Progenitor cell of endocrine pancreas (in vitro differentiated cells): ENCODE measurements around the gene PCDHA12. TPM values are rescaled to one million over a fixed set of nuclear protein-coding genes. Genes with fewer than 3 reads are reported as not detected.
"Not testable (repeated sequence)": the region's sequence is repeated elsewhere in the genome, so short reads cannot be mapped to it uniquely, and the experiment has no call there.

ENCODE experiments used
- DNase-seq: peaks from one replicate; pipeline ENCODE4 v3.0.0; 2021; ENCODE audit warnings: low spot score; ENCODE audit not compliant: unreplicated experiment
- H3K27ac Mint-ChIP-seq: 2 replicates; pipeline ENCODE4 v1.8.0; 2021; ENCODE audit warnings: mild to moderate bottlenecking, moderate library complexity, mixed read lengths
- H3K27me3 Mint-ChIP-seq: 2 replicates; pipeline ENCODE4 v1.8.0; 2021; ENCODE audit warnings: mixed read lengths
- H3K36me3 Mint-ChIP-seq: 2 replicates; pipeline ENCODE4 v1.8.0; 2022; ENCODE audit warnings: mixed read lengths; ENCODE audit not compliant: insufficient read depth
- H3K4me1 Mint-ChIP-seq: 2 replicates; pipeline ENCODE4 v1.8.0; 2021; ENCODE audit warnings: low read depth, mixed read lengths
- H3K4me3 Mint-ChIP-seq: 2 replicates; pipeline ENCODE4 v1.8.0; 2021; ENCODE audit warnings: low read depth, mild to moderate bottlenecking, moderate library complexity, mixed read lengths
- H3K9me3 Mint-ChIP-seq: 2 replicates; pipeline ENCODE4 v1.8.0; 2021; ENCODE audit warnings: low read depth, mixed read lengths
- CTCF ChIP-seq: fragments of 200-600 bp; sonication (generic); IDR thresholded peaks from one replicate; pipeline ENCODE4 v1.5.0; 2021; ENCODE audit warnings: antibody characterized with exemption, mild to moderate bottlenecking; ENCODE audit not compliant: unreplicated experiment
- total RNA-seq: library from RNA; stranded (reverse); gene quantifications from 2 replicates; pipeline ENCODE4 v1.2.1, GENCODE V29; 2021

Gene PCDHA12
- total RNA-seq, 1 donor from 2014 or later, result 12.9 TPM

GRCh38 chr5:140868721-140869554 lies 6.2 kb upstream of the PCDHA12 start, which contains the start of gene PCDHA11:
TSS of gene PCDHA11 (plus strand) at chr5:140868957. CDS start at chr5:140869104, 147 bp downstream.
- Mint-ChIP-seq H3K27ac (peak within 1 kb of the TSS; percentile 95), H3K4me3 (peak within 1 kb of the TSS; percentile 78), H3K4me1 (no peaks in the 10 kb centered on the region), H3K9me3 (peaks cover 21% of the 10 kb centered on the region), H3K36me3 (peaks cover 54% of the 10 kb centered on the region), H3K27me3 (no peaks in the 10 kb centered on the region)
- peak; percentile 46 for TF ChIP-seq CTCF
- DNase-seq, result no peak

GRCh38 chr5:140869555-140869886 lies 5.6 kb upstream of the PCDHA12 start:
- Mint-ChIP-seq H3K27ac (peak overlapping the region; percentile 95), H3K9me3 (peaks cover 23% of the 10 kb centered on the region), H3K27me3 (no peaks in the 10 kb centered on the region), H3K4me1 (no peaks in the 10 kb centered on the region), H3K4me3 (peak overlapping the region; percentile 78), H3K36me3 (peaks cover 58% of the 10 kb centered on the region)
- no peak for TF ChIP-seq CTCF
- DNase-seq, result no peak

GRCh38 chr5:140870221-140871201 lies 4.6 kb upstream of the PCDHA12 start:
- Mint-ChIP-seq H3K4me1 (no peaks in the 10 kb centered on the region), H3K36me3 (peaks cover 61% of the 10 kb centered on the region), H3K27me3 (no peaks in the 10 kb centered on the region), H3K4me3 (no peak overlapping the region), H3K9me3 (peaks cover 21% of the 10 kb centered on the region), H3K27ac (no peak overlapping the region)
- DNase-seq, result no peak
- no peak for TF ChIP-seq CTCF

GRCh38 chr5:140876541-140877261 lies 1.6 kb downstream of the PCDHA12 start:
- peak overlapping the region; percentile 33 for H3K27ac Mint-ChIP-seq
- H3K36me3 Mint-ChIP-seq, result peaks cover 73% of the 10 kb centered on the region
- H3K4me1 Mint-ChIP-seq, H3K4me3 Mint-ChIP-seq, DNase-seq, H3K27me3 Mint-ChIP-seq: not testable (repeated sequence)
- peaks cover 47% of the 10 kb centered on the region for H3K9me3 Mint-ChIP-seq

GRCh38 chr5:140877262-140877581 lies 2.1 kb downstream of the PCDHA12 start:
- no peaks in the 10 kb centered on the region for H3K27me3 Mint-ChIP-seq
- no peak for TF ChIP-seq CTCF
- no peak overlapping the region for H3K4me3 Mint-ChIP-seq
- peak overlapping the region; percentile 20 for H3K27ac Mint-ChIP-seq
- H3K4me1 Mint-ChIP-seq, result no peaks in the 10 kb centered on the region
- no peak for DNase-seq
- H3K36me3 Mint-ChIP-seq, result peaks cover 74% of the 10 kb centered on the region
- peaks cover 46% of the 10 kb centered on the region for H3K9me3 Mint-ChIP-seq
